ENCODE data around the gene ADRB1. TPM values are rescaled to one million over a fixed set of nuclear protein-coding genes. Genes with fewer than 3 reads are reported as not detected.

Gene ADRB1
- total and polyA plus RNA-seq, 2 experiments from 2014 or later: 0.23 to 0.24 TPM

GRCh38 chr10:114078346-114078745, 34.7 kb downstream of the ADRB1 start:
- Mint-ChIP-seq H3K27ac (no peak overlapping the region), H3K36me3 (ENCODE audit: low read depth) (no peaks in the 10 kb centered on the region), H3K27me3 (ENCODE audit: insufficient read depth, low read depth, poor library complexity) (peaks cover 3% of the 10 kb centered on the region), H3K4me3 (no peak overlapping the region), H3K4me1 (peaks cover 7% of the 10 kb centered on the region; the same call in 2 of the 3 replicates), H3K9me3 (no peaks in the 10 kb centered on the region)
- DNase-seq (ENCODE audit: low spot score): no peak
- no peak overlapping the region for H3K4me3 ChIP-seq
- peaks cover 4% of the 10 kb centered on the region; the same call in 1 of the 2 replicates for H3K9me2 ChIP-seq (ENCODE audit: insufficient read depth)
- H2AFZ ChIP-seq: peak overlapping the region; percentile 89; the same call in 1 of the 2 replicates
- no peaks in the 10 kb centered on the region for H3K4me1 ChIP-seq (ENCODE audit: insufficient read depth)
- no peaks in the 10 kb centered on the region for H3K27me3 ChIP-seq (ENCODE audit: insufficient read depth)
- H3K4me2 ChIP-seq: no peak overlapping the region
- H4K20me1 ChIP-seq (replicated peaks; ENCODE audit: insufficient read depth): no peaks in the 10 kb centered on the region
- no peaks in the 10 kb centered on the region for H3K36me3 ChIP-seq (ENCODE audit: insufficient read depth)
- ATAC-seq: no peak
- no peaks in the 10 kb centered on the region for H3F3A ChIP-seq (replicated peaks; ENCODE audit: low read depth)
- TF ChIP-seq CREB1 (CRISPR knock-in tag; IDR thresholded peaks at IDR 0.05; ENCODE audit: low read depth) (no peak), POLR2AphosphoS5 (IDR thresholded peaks at IDR 0.05; ENCODE audit: low read depth) (no peak), ZNF114 (CRISPR knock-in tag; IDR thresholded peaks at IDR 0.05) (no peak), REST (IDR thresholded peaks at IDR 0.05; ENCODE audit: unreplicated experiment) (no peak), ZNF331 (CRISPR knock-in tag; IDR thresholded peaks at IDR 0.05; ENCODE audit: low read depth) (no peak), ZNF462 (CRISPR knock-in tag; IDR thresholded peaks at IDR 0.05) (no peak), JUNB (IDR thresholded peaks at IDR 0.05; ENCODE audit: unreplicated experiment) (no peak), NANOG (IDR thresholded peaks at IDR 0.05; ENCODE audit: borderline replicate concordance) (no peak), EZH2phosphoT487 (IDR thresholded peaks at IDR 0.05; ENCODE audit: unreplicated experiment) (no peak), EZH2 (IDR thresholded peaks at IDR 0.05; ENCODE audit: low read depth, unreplicated experiment) (no peak), ETS1 (IDR thresholded peaks at IDR 0.05) (no peak), STAT1 (IDR thresholded peaks at IDR 0.05; ENCODE audit: unreplicated experiment) (no peak)
- TF ChIP-seq, protein P1, sequence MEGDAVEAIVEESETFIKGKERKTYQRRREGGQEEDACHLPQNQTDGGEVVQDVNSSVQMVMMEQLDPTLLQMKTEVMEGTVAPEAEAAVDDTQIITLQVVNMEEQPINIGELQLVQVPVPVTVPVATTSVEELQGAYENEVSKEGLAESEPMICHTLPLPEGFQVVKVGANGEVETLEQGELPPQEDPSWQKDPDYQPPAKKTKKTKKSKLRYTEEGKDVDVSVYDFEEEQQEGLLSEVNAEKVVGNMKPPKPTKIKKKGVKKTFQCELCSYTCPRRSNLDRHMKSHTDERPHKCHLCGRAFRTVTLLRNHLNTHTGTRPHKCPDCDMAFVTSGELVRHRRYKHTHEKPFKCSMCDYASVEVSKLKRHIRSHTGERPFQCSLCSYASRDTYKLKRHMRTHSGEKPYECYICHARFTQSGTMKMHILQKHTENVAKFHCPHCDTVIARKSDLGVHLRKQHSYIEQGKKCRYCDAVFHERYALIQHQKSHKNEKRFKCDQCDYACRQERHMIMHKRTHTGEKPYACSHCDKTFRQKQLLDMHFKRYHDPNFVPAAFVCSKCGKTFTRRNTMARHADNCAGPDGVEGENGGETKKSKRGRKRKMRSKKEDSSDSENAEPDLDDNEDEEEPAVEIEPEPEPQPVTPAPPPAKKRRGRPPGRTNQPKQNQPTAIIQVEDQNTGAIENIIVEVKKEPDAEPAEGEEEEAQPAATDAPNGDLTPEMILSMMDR (conservative IDR thresholded peaks at IDR 0.05; ENCODE audit: low read depth in 2 of 2): no peak
- H3K27ac ChIP-seq (ENCODE audit: low read depth): no peak overlapping the region
- no peaks in the 10 kb centered on the region for H3K79me2 ChIP-seq (replicated peaks; ENCODE audit: insufficient read depth)
